ENCODE data around the gene C12orf56.

The C12orf56 gene

DNA sequence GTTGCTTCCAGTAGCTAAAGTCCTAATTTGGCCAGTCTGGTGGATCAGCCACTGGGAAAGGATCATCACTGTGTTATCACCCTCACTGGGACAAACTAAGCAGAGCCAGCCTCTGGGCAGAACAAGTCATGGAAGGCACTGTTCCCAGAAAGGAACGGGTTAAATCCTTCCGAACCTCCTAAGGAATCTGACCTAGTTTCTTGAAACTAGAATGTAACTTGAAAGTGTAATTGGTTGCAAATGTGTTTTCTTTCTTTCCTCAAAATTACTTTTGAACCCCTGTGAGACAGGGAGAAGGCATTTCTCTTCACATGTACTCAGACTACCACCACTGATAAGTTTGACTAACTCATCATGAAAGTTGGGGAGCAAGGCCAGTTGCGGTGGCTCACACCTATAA lies 149.8 kb downstream of the C12orf56 start:
- H4K8ac ChIP-seq (ENCODE audit: low read depth, low read length): no peak overlapping the region
- no peak overlapping the region for H3K56ac ChIP-seq (ENCODE audit: low read length)
- no peak overlapping the region for H2BK15ac ChIP-seq (replicated peaks; ENCODE audit: low read depth)
- no peak overlapping the region for H2BK120ac ChIP-seq (ENCODE audit: low read depth, low read length)
- H3K18ac ChIP-seq (ENCODE audit: low read length): no peak overlapping the region
- no peak overlapping the region for H3K23ac ChIP-seq (ENCODE audit: low read length)
- H3K27me3 ChIP-seq (ENCODE audit: insufficient read depth, low read length, poor library complexity): peaks cover 1% of the 10 kb centered on the region
- no peak overlapping the region for H3K4ac ChIP-seq (ENCODE audit: low read depth, low read length)
- H4K5ac ChIP-seq (ENCODE audit: low read length): no peak overlapping the region
- H3K4me1 ChIP-seq (ENCODE audit: control insufficient read depth, low read depth, low read length): no peaks in the 10 kb centered on the region
- no peak overlapping the region for H3K9ac ChIP-seq (ENCODE audit: low read length)
- no peaks in the 10 kb centered on the region for H3K79me2 ChIP-seq (ENCODE audit: control insufficient read depth, insufficient read depth, low read length)
- H3K4me2 ChIP-seq (ENCODE audit: low read length): no peak overlapping the region
- DNase-seq: no peak
- H3K36me3 ChIP-seq (ENCODE audit: control insufficient read depth, insufficient read depth, low read length): no peaks in the 10 kb centered on the region
- no peak overlapping the region for H2BK5ac ChIP-seq (ENCODE audit: low read length)
- no peak overlapping the region for H3K4me3 ChIP-seq (ENCODE audit: low read length)
- H3K79me1 ChIP-seq (ENCODE audit: low read length): no peaks in the 10 kb centered on the region
- no peak overlapping the region for H3K27ac ChIP-seq (ENCODE audit: low read depth, low read length)
- WGBS (ENCODE audit: extremely low coverage, insufficient coverage, low lambda C conversion rate): no CpG with 5 or more reads among the region's 3 CpGs
- no peak overlapping the region for H2AK5ac ChIP-seq (ENCODE audit: low read length)

DNA sequence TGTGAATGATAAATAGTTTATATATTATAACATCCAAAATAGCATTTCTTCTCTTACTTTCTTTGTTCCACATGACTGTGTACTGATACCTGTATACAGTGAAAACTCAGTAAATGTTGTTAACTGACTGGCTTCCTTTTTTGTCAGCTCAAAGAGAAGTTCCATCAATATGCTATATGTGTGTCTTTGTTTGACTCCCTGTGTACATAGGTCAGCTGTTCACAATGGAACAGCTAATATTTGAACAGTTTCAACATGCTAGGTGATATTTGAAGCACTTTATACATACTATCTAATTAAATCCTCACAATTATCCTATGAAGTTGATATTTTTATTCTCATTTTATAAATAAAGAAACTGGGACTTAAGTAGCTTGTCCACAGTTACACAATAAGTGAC lies 153.2 kb downstream of the C12orf56 start:
- no peak overlapping the region for H3K23ac ChIP-seq (ENCODE audit: low read length)
- no peaks in the 10 kb centered on the region for H3K36me3 ChIP-seq (ENCODE audit: control insufficient read depth, insufficient read depth, low read length)
- H2BK15ac ChIP-seq (replicated peaks; ENCODE audit: low read depth): no peak overlapping the region
- H3K79me1 ChIP-seq (ENCODE audit: low read length): no peaks in the 10 kb centered on the region
- H2BK120ac ChIP-seq (ENCODE audit: low read depth, low read length): no peak overlapping the region
- no peak overlapping the region for H2AK5ac ChIP-seq (ENCODE audit: low read length)
- H3K56ac ChIP-seq (ENCODE audit: low read length): no peak overlapping the region
- no peak overlapping the region for H3K4me3 ChIP-seq (ENCODE audit: low read length)
- no peak overlapping the region for H2BK5ac ChIP-seq (ENCODE audit: low read length)
- no peak for DNase-seq
- no peak overlapping the region for H3K27ac ChIP-seq (ENCODE audit: low read depth, low read length)
- H4K8ac ChIP-seq (ENCODE audit: low read depth, low read length): no peak overlapping the region
- no peak overlapping the region for H3K9ac ChIP-seq (ENCODE audit: low read length)
- no peak overlapping the region for H3K4me2 ChIP-seq (ENCODE audit: low read length)
- H3K27me3 ChIP-seq (ENCODE audit: insufficient read depth, low read length, poor library complexity): no peaks in the 10 kb centered on the region
- H3K4me1 ChIP-seq (ENCODE audit: control insufficient read depth, low read depth, low read length): no peaks in the 10 kb centered on the region
- no peaks in the 10 kb centered on the region for H3K79me2 ChIP-seq (ENCODE audit: control insufficient read depth, insufficient read depth, low read length)
- H4K5ac ChIP-seq (ENCODE audit: low read length): no peak overlapping the region
- no peak overlapping the region for H3K18ac ChIP-seq (ENCODE audit: low read length)
- no peak overlapping the region for H3K4ac ChIP-seq (ENCODE audit: low read depth, low read length)

DNA sequence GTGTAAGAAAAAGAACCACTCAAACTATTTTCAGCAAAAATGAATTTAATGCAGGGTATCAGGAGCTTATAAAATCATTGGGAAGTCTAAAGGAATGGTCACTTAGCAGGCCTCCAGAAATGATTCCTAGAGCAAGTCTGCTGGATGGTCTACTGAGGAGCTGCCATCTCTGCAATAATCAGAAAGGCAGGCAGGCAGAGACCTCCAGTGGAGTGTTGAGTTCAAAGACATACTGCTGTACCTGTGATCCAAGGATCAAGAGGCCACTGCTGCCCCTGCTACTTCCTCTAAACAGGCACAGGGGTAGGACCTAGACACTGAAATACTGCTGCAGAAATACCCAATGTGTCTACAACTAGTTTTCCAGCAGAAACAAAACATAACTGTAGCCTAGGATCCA lies 154.0 kb downstream of the C12orf56 start:
- Histone ChIP-seq H2AK5ac (ENCODE audit: low read length) (no peak overlapping the region), H3K4me1 (ENCODE audit: control insufficient read depth, low read depth, low read length) (no peaks in the 10 kb centered on the region), H3K79me1 (ENCODE audit: low read length) (no peaks in the 10 kb centered on the region), H3K36me3 (ENCODE audit: control insufficient read depth, insufficient read depth, low read length) (no peaks in the 10 kb centered on the region), H3K9ac (ENCODE audit: low read length) (no peak overlapping the region), H3K4me3 (ENCODE audit: low read length) (no peak overlapping the region), H3K27ac (ENCODE audit: low read depth, low read length) (no peak overlapping the region), H2BK15ac (replicated peaks; ENCODE audit: low read depth) (no peak overlapping the region), H2BK120ac (ENCODE audit: low read depth, low read length) (no peak overlapping the region), H4K8ac (ENCODE audit: low read depth, low read length) (no peak overlapping the region), H2BK5ac (ENCODE audit: low read length) (no peak overlapping the region), H3K79me2 (ENCODE audit: control insufficient read depth, insufficient read depth, low read length) (no peaks in the 10 kb centered on the region), H3K4ac (ENCODE audit: low read depth, low read length) (no peak overlapping the region), H4K5ac (ENCODE audit: low read length) (no peak overlapping the region), H3K4me2 (ENCODE audit: low read length) (no peak overlapping the region), H3K18ac (ENCODE audit: low read length) (no peak overlapping the region), H3K23ac (ENCODE audit: low read length) (no peak overlapping the region), H3K56ac (ENCODE audit: low read length) (no peak overlapping the region), H3K27me3 (ENCODE audit: insufficient read depth, low read length, poor library complexity) (no peaks in the 10 kb centered on the region)
- peak; percentile 36 for DNase-seq

DNA sequence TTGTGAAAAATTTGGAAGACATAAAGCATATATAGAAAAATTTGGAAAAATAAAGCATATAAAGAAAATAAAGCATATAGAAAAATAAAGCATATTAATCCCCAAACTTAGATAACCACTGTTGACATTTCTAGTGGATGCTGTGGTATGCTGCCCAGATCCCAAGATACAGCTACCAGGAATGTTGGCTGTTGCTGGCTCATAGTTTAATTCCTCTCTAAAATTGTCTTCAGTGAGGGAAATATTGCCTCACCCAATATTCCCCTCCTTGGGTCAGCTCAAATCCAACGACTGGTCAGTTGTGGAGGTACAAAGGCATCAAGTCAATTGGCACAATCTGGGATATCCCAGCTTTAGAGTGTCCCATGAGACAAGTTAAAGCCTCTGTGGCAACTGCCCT lies 158.4 kb downstream of the C12orf56 start:
- H3K4me2 ChIP-seq (ENCODE audit: low read length): no peak overlapping the region
- no peak overlapping the region for H3K27ac ChIP-seq (ENCODE audit: low read depth, low read length)
- H3K56ac ChIP-seq (ENCODE audit: low read length): no peak overlapping the region
- no peak overlapping the region for H2BK5ac ChIP-seq (ENCODE audit: low read length)
- H3K23ac ChIP-seq (ENCODE audit: low read length): no peak overlapping the region
- DNase-seq: no peak
- no peak overlapping the region for H4K8ac ChIP-seq (ENCODE audit: low read depth, low read length)
- H3K79me2 ChIP-seq (ENCODE audit: control insufficient read depth, insufficient read depth, low read length): no peaks in the 10 kb centered on the region
- H3K4me3 ChIP-seq (ENCODE audit: low read length): no peak overlapping the region
- no peaks in the 10 kb centered on the region for H3K4me1 ChIP-seq (ENCODE audit: control insufficient read depth, low read depth, low read length)
- H3K36me3 ChIP-seq (ENCODE audit: control insufficient read depth, insufficient read depth, low read length): no peaks in the 10 kb centered on the region
- no peaks in the 10 kb centered on the region for H3K27me3 ChIP-seq (ENCODE audit: insufficient read depth, low read length, poor library complexity)
- no peak overlapping the region for H2BK15ac ChIP-seq (replicated peaks; ENCODE audit: low read depth)
- H4K5ac ChIP-seq (ENCODE audit: low read length): no peak overlapping the region
- no peak overlapping the region for H3K9ac ChIP-seq (ENCODE audit: low read length)
- H3K18ac ChIP-seq (ENCODE audit: low read length): no peak overlapping the region
- no peaks in the 10 kb centered on the region for H3K79me1 ChIP-seq (ENCODE audit: low read length)
- WGBS (ENCODE audit: extremely low coverage, insufficient coverage, low lambda C conversion rate): no CpG with 5 or more reads among the region's 1 CpG
- no peak overlapping the region for H3K4ac ChIP-seq (ENCODE audit: low read depth, low read length)
- no peak overlapping the region for H2BK120ac ChIP-seq (ENCODE audit: low read depth, low read length)
- H2AK5ac ChIP-seq (ENCODE audit: low read length): no peak overlapping the region

DNA sequence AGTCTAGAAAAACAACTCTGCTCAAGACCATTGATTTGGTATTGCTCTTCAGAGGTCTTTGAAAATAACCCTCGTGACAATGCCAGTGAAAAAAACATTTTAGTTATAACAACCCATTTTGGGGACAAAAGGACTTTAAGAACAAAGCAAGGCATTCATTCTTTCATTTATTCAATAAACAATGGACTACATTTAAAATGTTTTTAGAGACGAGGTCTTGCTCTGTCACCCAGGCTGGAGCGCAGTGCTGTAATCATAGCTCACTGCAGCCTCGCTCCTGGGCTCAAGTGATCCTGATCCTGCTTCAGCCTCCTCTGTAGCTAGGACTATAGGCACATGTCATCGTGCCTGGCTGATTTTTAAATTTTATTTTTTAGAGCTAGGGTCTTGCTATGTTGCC lies 160.8 kb downstream of the C12orf56 start:
- no peak overlapping the region for H3K4ac ChIP-seq (ENCODE audit: low read depth, low read length)
- no peaks in the 10 kb centered on the region for H3K36me3 ChIP-seq (ENCODE audit: control insufficient read depth, insufficient read depth, low read length)
- no peak overlapping the region for H3K56ac ChIP-seq (ENCODE audit: low read length)
- no peak overlapping the region for H2BK15ac ChIP-seq (replicated peaks; ENCODE audit: low read depth)
- H3K9ac ChIP-seq (ENCODE audit: low read length): no peak overlapping the region
- no peak overlapping the region for H2BK120ac ChIP-seq (ENCODE audit: low read depth, low read length)
- H2AK5ac ChIP-seq (ENCODE audit: low read length): no peak overlapping the region
- H3K18ac ChIP-seq (ENCODE audit: low read length): no peak overlapping the region
- no peak overlapping the region for H4K5ac ChIP-seq (ENCODE audit: low read length)
- H2BK5ac ChIP-seq (ENCODE audit: low read length): no peak overlapping the region
- no peak overlapping the region for H3K4me2 ChIP-seq (ENCODE audit: low read length)
- H3K23ac ChIP-seq (ENCODE audit: low read length): no peak overlapping the region
- no peaks in the 10 kb centered on the region for H3K79me2 ChIP-seq (ENCODE audit: control insufficient read depth, insufficient read depth, low read length)
- no CpG with 5 or more reads among the region's 5 CpGs for WGBS (ENCODE audit: extremely low coverage, insufficient coverage, low lambda C conversion rate)
- H3K27ac ChIP-seq (ENCODE audit: low read depth, low read length): no peak overlapping the region
- H3K4me1 ChIP-seq (ENCODE audit: control insufficient read depth, low read depth, low read length): no peaks in the 10 kb centered on the region
- no peak for DNase-seq
- H3K79me1 ChIP-seq (ENCODE audit: low read length): no peaks in the 10 kb centered on the region
- no peak overlapping the region for H4K8ac ChIP-seq (ENCODE audit: low read depth, low read length)
- no peaks in the 10 kb centered on the region for H3K27me3 ChIP-seq (ENCODE audit: insufficient read depth, low read length, poor library complexity)
- no peak overlapping the region for H3K4me3 ChIP-seq (ENCODE audit: low read length)

DNA sequence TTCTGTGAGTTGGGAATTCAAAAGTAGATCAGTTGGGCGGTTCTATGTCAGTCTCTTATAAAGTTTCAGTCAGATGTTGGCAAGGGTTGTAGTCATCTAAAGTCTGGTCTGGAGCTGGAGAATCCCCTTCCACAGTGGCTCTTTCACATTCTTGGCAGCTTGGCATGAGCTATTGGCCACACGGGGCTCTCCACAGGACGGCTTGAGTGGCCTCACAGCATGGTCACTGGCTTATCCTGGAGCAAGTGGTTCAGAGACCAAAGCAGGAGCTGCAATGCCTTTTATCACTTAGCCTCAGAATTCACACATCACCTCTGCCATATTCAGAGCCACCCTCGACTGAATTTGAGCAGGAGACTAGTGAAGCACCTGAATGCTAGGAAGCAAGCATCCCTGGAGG lies 161.3 kb downstream of the C12orf56 start:
- H3K4me1 ChIP-seq (ENCODE audit: control insufficient read depth, low read depth, low read length): no peaks in the 10 kb centered on the region
- H3K4me3 ChIP-seq (ENCODE audit: low read length): no peak overlapping the region
- H3K36me3 ChIP-seq (ENCODE audit: control insufficient read depth, insufficient read depth, low read length): no peaks in the 10 kb centered on the region
- no peaks in the 10 kb centered on the region for H3K79me1 ChIP-seq (ENCODE audit: low read length)
- H2AK5ac ChIP-seq (ENCODE audit: low read length): no peak overlapping the region
- H3K23ac ChIP-seq (ENCODE audit: low read length): no peak overlapping the region
- no peaks in the 10 kb centered on the region for H3K79me2 ChIP-seq (ENCODE audit: control insufficient read depth, insufficient read depth, low read length)
- no peak overlapping the region for H3K4ac ChIP-seq (ENCODE audit: low read depth, low read length)
- H3K56ac ChIP-seq (ENCODE audit: low read length): no peak overlapping the region
- no peak overlapping the region for H2BK120ac ChIP-seq (ENCODE audit: low read depth, low read length)
- no peak overlapping the region for H3K18ac ChIP-seq (ENCODE audit: low read length)
- no peak overlapping the region for H4K5ac ChIP-seq (ENCODE audit: low read length)
- no peak overlapping the region for H3K27ac ChIP-seq (ENCODE audit: low read depth, low read length)
- WGBS (ENCODE audit: extremely low coverage, insufficient coverage, low lambda C conversion rate): no CpG with 5 or more reads among the region's 4 CpGs
- H3K9ac ChIP-seq (ENCODE audit: low read length): no peak overlapping the region
- no peak overlapping the region for H3K4me2 ChIP-seq (ENCODE audit: low read length)
- H2BK15ac ChIP-seq (replicated peaks; ENCODE audit: low read depth): no peak overlapping the region
- H3K27me3 ChIP-seq (ENCODE audit: insufficient read depth, low read length, poor library complexity): no peaks in the 10 kb centered on the region
- H4K8ac ChIP-seq (ENCODE audit: low read depth, low read length): no peak overlapping the region
- DNase-seq: peak; percentile 72
- no peak overlapping the region for H2BK5ac ChIP-seq (ENCODE audit: low read length)
